Rectal smooth muscle tissue (tissue), 1 donor: Measurements from ENCODE around the gene TMPRSS6.

Experiments used
- H3K27ac ChIP-seq: one replicate; pipeline ENCODE4 v1.7.0; 2013; ENCODE audit warnings: low read depth, low read length, inconsistent platforms
- H3K27me3 ChIP-seq: one replicate; pipeline ENCODE4 v1.7.0; 2013; ENCODE audit warnings: low read length; ENCODE audit not compliant: control insufficient read depth, insufficient read depth
- H3K36me3 ChIP-seq: one replicate; pipeline ENCODE4 v1.7.0; 2013; ENCODE audit warnings: low read length; ENCODE audit not compliant: control insufficient read depth, insufficient read depth
- H3K4me1 ChIP-seq: one replicate; pipeline ENCODE4 v1.7.0; 2013; ENCODE audit warnings: low read length; ENCODE audit not compliant: control insufficient read depth, insufficient read depth
- H3K4me3 ChIP-seq: one replicate; pipeline ENCODE4 v1.7.0; 2013; ENCODE audit warnings: low read length
- H3K9ac ChIP-seq: one replicate; pipeline ENCODE4 v1.7.0; 2013; ENCODE audit warnings: low read length

The TMPRSS6 gene

GRCh38 chr22:37019309-37020191 lies 90.0 kb downstream of the TMPRSS6 start, which contains the start of the genes MPST and TST:
TSS of gene MPST (plus strand) at chr22:37019742. CDS start at chr22:37019837, 95 bp downstream.
TSS of gene TST (minus strand) at chr22:37019447. CDS start at chr22:37018732, 715 bp downstream.
- peak within 1 kb of the TSS; percentile 61 for H3K9ac ChIP-seq
- H3K36me3 ChIP-seq, result peaks cover 3% of the 10 kb centered on the region
- peak within 1 kb of the TSS; percentile 77 for H3K27ac ChIP-seq
- H3K4me1 ChIP-seq, result peaks cover 9% of the 10 kb centered on the region
- H3K27me3 ChIP-seq, result no peaks in the 10 kb centered on the region
- peak within 1 kb of the TSS; percentile 86 for H3K4me3 ChIP-seq

GRCh38 chr22:37018815-37019308 lies 90.7 kb downstream of the TMPRSS6 start:
- Histone ChIP-seq H3K27me3 (no peaks in the 10 kb centered on the region), H3K4me1 (peaks cover 9% of the 10 kb centered on the region), H3K9ac (peak overlapping the region; percentile 61), H3K36me3 (peaks cover 3% of the 10 kb centered on the region), H3K27ac (peak overlapping the region; percentile 58), H3K4me3 (peak overlapping the region; percentile 82)

- no peaks in the 10 kb centered on the region for H3K27me3 ChIP-seq
- peak overlapping the region; percentile 82 for H3K4me3 ChIP-seq
- peaks cover 3% of the 10 kb centered on the region for H3K36me3 ChIP-seq
- H3K27ac ChIP-seq, result no peak overlapping the region
- peaks cover 9% of the 10 kb centered on the region for H3K4me1 ChIP-seq
- peak overlapping the region; percentile 61 for H3K9ac ChIP-seq
Observed at GRCh38 chr22:37018086-37018814, 91.3 kb downstream of the TMPRSS6 start.

GRCh38 chr22:37017356-37017755 lies 92.2 kb downstream of the TMPRSS6 start:
- Histone ChIP-seq H3K36me3 (peaks cover 3% of the 10 kb centered on the region), H3K9ac (no peak overlapping the region), H3K4me1 (peaks cover 9% of the 10 kb centered on the region), H3K27ac (no peak overlapping the region), H3K27me3 (no peaks in the 10 kb centered on the region), H3K4me3 (peak overlapping the region; percentile 82)

- H3K27ac ChIP-seq, result no peak overlapping the region
- no peaks in the 10 kb centered on the region for H3K27me3 ChIP-seq
- H3K4me1 ChIP-seq, result peaks cover 9% of the 10 kb centered on the region
- H3K4me3 ChIP-seq, result peak overlapping the region; percentile 20
- peaks cover 3% of the 10 kb centered on the region for H3K36me3 ChIP-seq
- no peak overlapping the region for H3K9ac ChIP-seq
Observed at GRCh38 chr22:37016134-37016910, 93.2 kb downstream of the TMPRSS6 start.

- H3K27me3 ChIP-seq, result no peaks in the 10 kb centered on the region
- peaks cover 3% of the 10 kb centered on the region for H3K36me3 ChIP-seq
- peak overlapping the region; percentile 19 for H3K4me3 ChIP-seq
- no peak overlapping the region for H3K27ac ChIP-seq
- H3K4me1 ChIP-seq, result peaks cover 9% of the 10 kb centered on the region
- peak overlapping the region; percentile 17 for H3K9ac ChIP-seq
Observed at GRCh38 chr22:37015587-37015878, 94.0 kb downstream of the TMPRSS6 start.
